Measurements from ENCODE around the gene SYNGR3. TPM values are rescaled to one million over a fixed set of nuclear protein-coding genes. Genes with fewer than 3 reads are reported as not detected.

SYNGR3 gene
- total and polyA plus RNA-seq, 2 of the 13 experiments (the other 11 are each of a cell fraction or from before 2014, with no cell fraction given): 0.97 to 5.7 TPM

DNA sequence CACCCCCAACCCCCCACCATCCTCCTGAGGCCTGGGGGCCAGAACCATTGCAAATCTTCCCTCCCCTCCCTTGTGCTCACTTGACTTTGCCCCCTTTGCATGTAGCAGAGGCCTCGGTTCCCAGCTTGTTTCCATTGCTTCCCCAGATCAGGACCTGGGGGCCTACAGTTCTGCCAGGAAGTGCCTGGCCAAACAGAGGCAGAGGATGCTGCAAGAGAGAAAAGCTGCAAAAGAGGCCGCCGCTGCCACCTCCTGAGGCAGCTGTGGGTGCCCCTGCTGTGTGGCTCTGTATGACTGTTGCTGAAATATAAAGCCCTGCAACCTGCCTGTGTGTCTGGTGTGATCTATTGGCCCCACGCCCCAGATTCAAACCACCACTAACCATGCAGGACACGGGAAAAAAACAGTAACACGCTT lies 28.1 kb upstream of the SYNGR3 start (continued):
- TF ChIP-seq, protein P1, sequence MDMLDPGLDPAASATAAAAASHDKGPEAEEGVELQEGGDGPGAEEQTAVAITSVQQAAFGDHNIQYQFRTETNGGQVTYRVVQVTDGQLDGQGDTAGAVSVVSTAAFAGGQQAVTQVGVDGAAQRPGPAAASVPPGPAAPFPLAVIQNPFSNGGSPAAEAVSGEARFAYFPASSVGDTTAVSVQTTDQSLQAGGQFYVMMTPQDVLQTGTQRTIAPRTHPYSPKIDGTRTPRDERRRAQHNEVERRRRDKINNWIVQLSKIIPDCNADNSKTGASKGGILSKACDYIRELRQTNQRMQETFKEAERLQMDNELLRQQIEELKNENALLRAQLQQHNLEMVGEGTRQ (IDR thresholded peaks at IDR 0.05; ENCODE audit: low read depth, low read length): no peak
- TF ChIP-seq, protein P1 (CRISPR knock-in tag; IDR thresholded peaks at IDR 0.05; ENCODE audit: borderline replicate concordance): no peak
- TF ChIP-seq SOX13 (IDR thresholded peaks at IDR 0.05): peak; percentile 24; the same call in 1 of the 2 replicates
- TF ChIP-seq SOX13 (CRISPR knock-in tag; conservative IDR thresholded peaks at IDR 0.05 in 1 of 2, IDR thresholded peaks at IDR 0.05 in 1 of 2): no peak
- TF ChIP-seq, protein P2, sequence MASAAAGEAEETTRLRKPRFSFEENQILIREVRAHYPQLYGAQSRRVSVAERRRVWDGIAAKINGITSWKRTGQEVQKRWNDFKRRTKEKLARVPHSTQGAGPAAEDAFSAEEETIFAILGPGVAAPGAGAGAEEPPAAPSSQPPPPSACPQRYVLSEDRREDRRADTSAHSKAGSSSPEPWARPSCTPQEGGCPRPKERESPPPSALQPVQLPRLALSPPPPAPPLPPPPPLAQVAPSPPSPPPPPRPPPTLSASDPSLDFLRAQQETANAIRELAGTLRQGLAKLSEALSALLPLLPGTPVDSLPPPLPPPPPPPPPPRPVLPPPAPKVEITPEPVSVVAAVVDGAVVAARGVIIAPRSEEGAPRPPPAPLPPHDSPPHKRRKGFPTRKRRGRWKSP (CRISPR knock-in tag; IDR thresholded peaks at IDR 0.05): no peak
- TF ChIP-seq ZNF777 (CRISPR knock-in tag; IDR thresholded peaks at IDR 0.05): 0 out of 2 replicates have a peak, but pooled peaks have one; percentile 13
- 0 out of 2 replicates have a peak, but pooled peaks have one; percentile 40 for TF ChIP-seq FIP1L1 (IDR thresholded peaks at IDR 0.05; ENCODE audit: borderline replicate concordance, insufficient read depth, low read depth, low read length)
- 0 out of 2 replicates have a peak, but pooled peaks have one; percentile 16 for TF ChIP-seq SSRP1 (CRISPR knock-in tag; IDR thresholded peaks at IDR 0.05)
- no peak for TF ChIP-seq RCOR2 (CRISPR knock-in tag; IDR thresholded peaks at IDR 0.05)
- TF ChIP-seq, protein P3, sequence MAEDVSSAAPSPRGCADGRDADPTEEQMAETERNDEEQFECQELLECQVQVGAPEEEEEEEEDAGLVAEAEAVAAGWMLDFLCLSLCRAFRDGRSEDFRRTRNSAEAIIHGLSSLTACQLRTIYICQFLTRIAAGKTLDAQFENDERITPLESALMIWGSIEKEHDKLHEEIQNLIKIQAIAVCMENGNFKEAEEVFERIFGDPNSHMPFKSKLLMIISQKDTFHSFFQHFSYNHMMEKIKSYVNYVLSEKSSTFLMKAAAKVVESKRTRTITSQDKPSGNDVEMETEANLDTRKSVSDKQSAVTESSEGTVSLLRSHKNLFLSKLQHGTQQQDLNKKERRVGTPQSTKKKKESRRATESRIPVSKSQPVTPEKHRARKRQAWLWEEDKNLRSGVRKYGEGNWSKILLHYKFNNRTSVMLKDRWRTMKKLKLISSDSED (CRISPR knock-in tag; IDR thresholded peaks at IDR 0.05): no peak
- 0 out of 2 replicates have a peak, but pooled peaks have one; percentile 16 for TF ChIP-seq RBFOX2 (IDR thresholded peaks at IDR 0.05; ENCODE audit: low read depth, low read length)
- TF ChIP-seq, protein P4, sequence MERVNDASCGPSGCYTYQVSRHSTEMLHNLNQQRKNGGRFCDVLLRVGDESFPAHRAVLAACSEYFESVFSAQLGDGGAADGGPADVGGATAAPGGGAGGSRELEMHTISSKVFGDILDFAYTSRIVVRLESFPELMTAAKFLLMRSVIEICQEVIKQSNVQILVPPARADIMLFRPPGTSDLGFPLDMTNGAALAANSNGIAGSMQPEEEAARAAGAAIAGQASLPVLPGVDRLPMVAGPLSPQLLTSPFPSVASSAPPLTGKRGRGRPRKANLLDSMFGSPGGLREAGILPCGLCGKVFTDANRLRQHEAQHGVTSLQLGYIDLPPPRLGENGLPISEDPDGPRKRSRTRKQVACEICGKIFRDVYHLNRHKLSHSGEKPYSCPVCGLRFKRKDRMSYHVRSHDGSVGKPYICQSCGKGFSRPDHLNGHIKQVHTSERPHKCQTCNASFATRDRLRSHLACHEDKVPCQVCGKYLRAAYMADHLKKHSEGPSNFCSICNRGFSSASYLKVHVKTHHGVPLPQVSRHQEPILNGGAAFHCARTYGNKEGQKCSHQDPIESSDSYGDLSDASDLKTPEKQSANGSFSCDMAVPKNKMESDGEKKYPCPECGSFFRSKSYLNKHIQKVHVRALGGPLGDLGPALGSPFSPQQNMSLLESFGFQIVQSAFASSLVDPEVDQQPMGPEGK (CRISPR knock-in tag; IDR thresholded peaks at IDR 0.05): peak; percentile 86
- TF ChIP-seq, protein P5, sequence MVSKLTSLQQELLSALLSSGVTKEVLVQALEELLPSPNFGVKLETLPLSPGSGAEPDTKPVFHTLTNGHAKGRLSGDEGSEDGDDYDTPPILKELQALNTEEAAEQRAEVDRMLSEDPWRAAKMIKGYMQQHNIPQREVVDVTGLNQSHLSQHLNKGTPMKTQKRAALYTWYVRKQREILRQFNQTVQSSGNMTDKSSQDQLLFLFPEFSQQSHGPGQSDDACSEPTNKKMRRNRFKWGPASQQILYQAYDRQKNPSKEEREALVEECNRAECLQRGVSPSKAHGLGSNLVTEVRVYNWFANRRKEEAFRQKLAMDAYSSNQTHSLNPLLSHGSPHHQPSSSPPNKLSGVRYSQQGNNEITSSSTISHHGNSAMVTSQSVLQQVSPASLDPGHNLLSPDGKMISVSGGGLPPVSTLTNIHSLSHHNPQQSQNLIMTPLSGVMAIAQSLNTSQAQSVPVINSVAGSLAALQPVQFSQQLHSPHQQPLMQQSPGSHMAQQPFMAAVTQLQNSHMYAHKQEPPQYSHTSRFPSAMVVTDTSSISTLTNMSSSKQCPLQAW (CRISPR knock-in tag; IDR thresholded peaks at IDR 0.05): no peak
- 0 out of 2 replicates have a peak, but pooled peaks have one; percentile 14 for TF ChIP-seq PRMT3 (CRISPR knock-in tag; IDR thresholded peaks at IDR 0.05; ENCODE audit: borderline replicate concordance, low read depth)
- no peak for TF ChIP-seq ATM (IDR thresholded peaks at IDR 0.05; ENCODE audit: borderline replicate concordance)
- TF ChIP-seq, protein P6, sequence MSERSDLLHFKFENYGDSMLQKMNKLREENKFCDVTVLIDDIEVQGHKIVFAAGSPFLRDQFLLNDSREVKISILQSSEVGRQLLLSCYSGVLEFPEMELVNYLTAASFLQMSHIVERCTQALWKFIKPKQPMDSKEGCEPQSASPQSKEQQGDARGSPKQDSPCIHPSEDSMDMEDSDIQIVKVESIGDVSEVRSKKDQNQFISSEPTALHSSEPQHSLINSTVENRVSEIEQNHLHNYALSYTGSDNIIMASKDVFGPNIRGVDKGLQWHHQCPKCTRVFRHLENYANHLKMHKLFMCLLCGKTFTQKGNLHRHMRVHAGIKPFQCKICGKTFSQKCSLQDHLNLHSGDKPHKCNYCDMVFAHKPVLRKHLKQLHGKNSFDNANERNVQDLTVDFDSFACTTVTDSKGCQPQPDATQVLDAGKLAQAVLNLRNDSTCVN (CRISPR knock-in tag; IDR thresholded peaks at IDR 0.05; ENCODE audit: borderline replicate concordance): 0 out of 2 replicates have a peak, but pooled peaks have one; percentile 6
- 0 out of 2 replicates have a peak, but pooled peaks have one; percentile 12 for TF ChIP-seq ZNF780A (CRISPR knock-in tag; IDR thresholded peaks at IDR 0.05)
- no peak for TF ChIP-seq IKZF1 (IDR thresholded peaks at IDR 0.05)

Measured in HepG2 (cell line).